ENCODE results near the gene BDP1. TPM values are rescaled to one million over a fixed set of nuclear protein-coding genes. Genes with fewer than 3 reads are reported as not detected.
A peak's percentile ranks its signal among the peaks of the same experiment; 100 is the strongest.

The BDP1 gene
- total RNA-seq, 4 donors from 2014 or later, result 17.9 to 68.9 (median 30.7) TPM

DNA sequence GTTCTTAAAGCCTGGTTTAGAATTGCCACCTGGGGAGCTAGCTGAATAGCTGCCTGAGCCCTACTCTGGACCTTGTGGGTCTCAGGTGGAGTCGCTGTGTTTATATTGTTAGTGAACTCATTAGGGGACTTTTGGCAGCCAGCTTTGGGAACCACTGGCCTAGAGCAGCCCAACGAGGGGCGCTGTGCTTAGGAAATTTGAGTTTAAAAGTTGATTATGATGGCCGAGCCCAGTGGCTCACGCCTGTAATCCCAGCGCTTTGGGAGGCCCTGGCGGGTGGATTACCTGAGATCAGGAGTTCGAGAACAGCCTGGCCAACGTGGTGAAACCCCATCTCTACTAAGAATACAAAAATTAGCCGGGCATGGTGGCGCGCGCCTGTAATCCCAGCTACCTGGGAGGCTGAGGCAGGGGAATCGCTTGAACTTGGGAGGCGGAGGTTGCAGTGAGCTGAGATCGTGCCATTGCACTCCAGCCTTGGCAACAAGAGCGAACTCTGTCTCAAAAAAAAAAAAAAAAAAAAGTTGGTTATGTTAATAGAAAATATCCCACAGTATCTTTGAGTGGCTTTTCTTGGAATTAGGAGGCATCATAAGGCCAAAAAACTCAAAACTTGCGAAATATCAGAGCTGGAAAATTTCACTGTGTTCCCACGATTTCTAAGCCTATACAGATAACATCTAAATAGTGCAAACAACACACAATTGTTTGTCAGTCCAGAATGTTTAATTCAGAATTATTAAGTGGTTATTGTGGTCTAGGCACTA lies 132.5 kb downstream of the BDP1 start:
- Histone ChIP-seq H3K4me1 (no peaks in the 10 kb centered on the region), H3K36me3 (no peaks in the 10 kb centered on the region), H3K27ac (peak overlapping the region; percentile 68 to 81), H3K27me3 (no peaks in the 10 kb centered on the region), H3K9me3 (no peaks in the 10 kb centered on the region), H3K4me3 (peak overlapping the region; percentile 43 to 72)
- intact Hi-C loops (cut with DNase I; ENCODE audit: low total_unique reads), result no loop called here
- TF ChIP-seq POLR2A (IDR thresholded peaks at IDR 0.05), result no peak
- no peak for TF ChIP-seq CTCF (IDR thresholded peaks at IDR 0.05)
- no peak for DNase-seq

DNA sequence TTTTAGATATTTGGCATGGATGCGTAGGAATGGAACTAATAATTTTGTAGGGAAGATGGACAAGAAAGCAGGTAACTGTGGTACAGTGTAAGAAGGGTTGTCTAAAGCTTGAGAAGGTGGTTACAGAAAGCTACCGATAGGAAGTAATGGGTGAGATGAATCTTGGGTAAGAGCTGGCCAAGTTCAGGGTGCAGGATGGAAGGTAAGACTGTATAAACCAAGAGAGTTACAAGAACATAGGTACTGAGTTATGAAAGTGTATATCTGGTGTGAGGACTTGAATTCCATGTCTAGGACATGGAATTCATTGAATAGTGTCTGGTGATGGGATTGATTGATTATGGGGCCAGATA lies 133.1 kb downstream of the BDP1 start:
- no peak overlapping the region for H3K27ac ChIP-seq
- no peaks in the 10 kb centered on the region for H3K9me3 ChIP-seq
- no peak overlapping the region for H3K4me3 ChIP-seq
- intact Hi-C loops (cut with DNase I; ENCODE audit: low total_unique reads), result no loop called here
- no peaks in the 10 kb centered on the region for H3K27me3 ChIP-seq
- H3K36me3 ChIP-seq, result no peaks in the 10 kb centered on the region
- H3K4me1 ChIP-seq, result no peaks in the 10 kb centered on the region
- DNase-seq, result no peak
- TF ChIP-seq POLR2A (IDR thresholded peaks at IDR 0.05), result no peak
- no peak for TF ChIP-seq CTCF (IDR thresholded peaks at IDR 0.05)

- intact Hi-C loops (cut with DNase I; ENCODE audit: low total_unique reads), result no loop called here
- H3K9me3 ChIP-seq, result no peaks in the 10 kb centered on the region
- H3K36me3 ChIP-seq, result no peaks in the 10 kb centered on the region
- H3K4me1 ChIP-seq, result no peaks in the 10 kb centered on the region
- H3K27me3 ChIP-seq, result no peaks in the 10 kb centered on the region
- no peak overlapping the region for H3K4me3 ChIP-seq
- DNase-seq, result no peak
- H3K27ac ChIP-seq, result no peak overlapping the region
- TF ChIP-seq POLR2A (IDR thresholded peaks at IDR 0.05), result no peak
- no peak for TF ChIP-seq CTCF (IDR thresholded peaks at IDR 0.05)
These were observed 134.5 kb downstream of the BDP1 start for GRCh38 chr5:71589903-71590302.

DNA sequence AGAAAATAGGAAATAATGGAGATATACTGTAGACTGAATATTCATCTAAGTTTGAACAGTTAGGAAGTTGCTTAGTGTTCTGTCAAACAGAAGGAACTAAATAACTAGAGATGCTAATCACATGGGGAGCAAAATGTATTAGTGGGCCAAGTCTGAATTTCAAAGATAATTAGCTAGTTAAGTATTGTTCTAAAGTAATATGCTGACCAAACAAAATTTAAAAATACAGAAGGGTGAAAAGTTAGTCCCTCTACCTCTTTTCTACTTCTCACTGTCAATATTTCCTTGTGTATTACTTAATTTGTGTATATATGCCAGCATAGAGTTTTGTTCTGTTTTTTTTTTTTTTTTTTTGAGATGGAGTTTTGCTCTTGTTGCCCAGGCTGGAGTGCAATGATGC lies 135.6 kb downstream of the BDP1 start:
- H3K4me3 ChIP-seq, result no peak overlapping the region
- no peak for TF ChIP-seq POLR2A (IDR thresholded peaks at IDR 0.05)
- TF ChIP-seq CTCF (IDR thresholded peaks at IDR 0.05), result no peak

GRCh38 chr5:71596169-71596568 lies 140.7 kb downstream of the BDP1 start:
- no peaks in the 10 kb centered on the region for H3K4me1 ChIP-seq
- H3K36me3 ChIP-seq, result no peaks in the 10 kb centered on the region
- no peak overlapping the region for H3K27ac ChIP-seq
- no peak for TF ChIP-seq POLR2A (IDR thresholded peaks at IDR 0.05)
- TF ChIP-seq CTCF (IDR thresholded peaks at IDR 0.05), result no peak
- H3K9me3 ChIP-seq, result no peaks in the 10 kb centered on the region
- no peak for DNase-seq
- H3K27me3 ChIP-seq, result no peaks in the 10 kb centered on the region
- intact Hi-C loops (cut with DNase I; ENCODE audit: low total_unique reads), result no loop called here
- no peak overlapping the region for H3K4me3 ChIP-seq

More for the DNA sequence above, 135.6 kb downstream of the BDP1 start:
- Histone ChIP-seq H3K36me3 (no peaks in the 10 kb centered on the region), H3K27ac (no peak overlapping the region), H3K27me3 (no peaks in the 10 kb centered on the region), H3K9me3 (no peaks in the 10 kb centered on the region), H3K4me1 (no peaks in the 10 kb centered on the region)
- intact Hi-C loops (cut with DNase I; ENCODE audit: low total_unique reads), result no loop called here
- no peak for DNase-seq
